GM13976 (cell line): ENCODE measurements around the gene SMIM24.
"Not testable (repeated sequence)": the region's sequence is repeated elsewhere in the genome, so short reads cannot be mapped to it uniquely, and the experiment has no call there.

ENCODE experiments used
- DNase-seq: peaks from one replicate; pipeline ENCODE4 v3.0.0; 2012; ENCODE audit warnings: low spot score
- CTCF ChIP-seq: IDR thresholded peaks from 2 replicates; pipeline ENCODE4 v1.5.1; 2012; ENCODE audit warnings: borderline replicate concordance, mild to moderate bottlenecking; ENCODE audit not compliant: insufficient read depth; ENCODE audit errors: extremely low read depth, missing control alignments, control extremely low read depth
- in situ Hi-C: fragments of 300-500 bp; cut with MboI; formaldehyde crosslinking; loops from one replicate; pipeline ENCODE4 v1.12.0; 2022; ENCODE audit warnings: low sequenced_read_pairs, mixed read lengths, inconsistent platforms; ENCODE audit not compliant: unreplicated experiment

SMIM24 gene

GRCh38 chr19:3448616-3449334 is 31.6 kb downstream of the SMIM24 start:
- TF ChIP-seq CTCF: no peak
- in situ Hi-C loops: no loop called here
- DNase-seq: no peak

- in situ Hi-C loops: not testable (repeated sequence)
Observed at GRCh38 chr19:3446657-3447056, 33.7 kb downstream of the SMIM24 start.

GRCh38 chr19:3444695-3445234 is 35.6 kb downstream of the SMIM24 start:
- TF ChIP-seq CTCF: no peak
- in situ Hi-C loops: no loop called here
- no peak for DNase-seq

More at GRCh38 chr19:3446657-3447056, 33.7 kb downstream of the SMIM24 start:
- DNase-seq: not testable (repeated sequence)

GRCh38 chr19:3443840-3444694 is 36.3 kb downstream of the SMIM24 start:
- TF ChIP-seq CTCF: no peak
- DNase-seq: no peak
- in situ Hi-C loops: no loop called here

- TF ChIP-seq CTCF: no peak
- in situ Hi-C loops: no loop called here
- DNase-seq: no peak
Observed at GRCh38 chr19:3442487-3443071, 37.7 kb downstream of the SMIM24 start.

- in situ Hi-C loops: no loop called here
- TF ChIP-seq CTCF: no peak
- no peak for DNase-seq
Observed at GRCh38 chr19:3441986-3442329, 38.4 kb downstream of the SMIM24 start.
